IMR-90 (cell line): ENCODE data around the gene L1TD1.

ENCODE experiments used
- BHLHE40 ChIP-seq: fragments of 150-350 bp; IDR thresholded peaks from 2 replicates; pipeline ENCODE4 v1.6.1; 2016; ENCODE audit warnings: mild to moderate bottlenecking, low read depth, low read length
- CEBPB ChIP-seq: IDR thresholded peaks from 2 replicates; pipeline ENCODE4 v1.6.1; 2012; ENCODE audit warnings: low read depth, low read length, improper control_type of control experiment
- CHD1 ChIP-seq: IDR thresholded peaks from 2 replicates; pipeline ENCODE4 v1.6.1; 2012; ENCODE audit warnings: low read depth, low read length, improper control_type of control experiment
- CTCF ChIP-seq: conservative IDR thresholded peaks from 2 replicates; pipeline ENCODE4 v1.5.1; 2012; ENCODE audit warnings: mild to moderate bottlenecking, low read depth, low read length, improper control_type of control experiment
- FOS ChIP-seq: fragments of 150-350 bp; IDR thresholded peaks from 2 replicates; pipeline ENCODE4 v1.6.1; 2016; ENCODE audit warnings: low read depth, low read length
- NFE2L2 ChIP-seq: fragments of 150-350 bp; IDR thresholded peaks from 2 replicates; pipeline ENCODE4 v1.6.1; 2016; ENCODE audit warnings: low read depth, mild to moderate bottlenecking, low read length
- POLR2A ChIP-seq: IDR thresholded peaks from 2 replicates; pipeline ENCODE4 v1.6.1; 2012; ENCODE audit warnings: mild to moderate bottlenecking, low read depth, low read length
- RFX5 ChIP-seq: IDR thresholded peaks from 2 replicates; pipeline ENCODE4 v1.8.0; 2012; ENCODE audit warnings: low read depth, mild to moderate bottlenecking, low read length, moderate library complexity
- SMC3 ChIP-seq: fragments of 150-350 bp; IDR thresholded peaks from 2 replicates; pipeline ENCODE4 v1.6.1; 2016; ENCODE audit warnings: low read depth, mild to moderate bottlenecking, antibody characterized with exemption, low read length, moderate library complexity
- TF ChIP-seq, protein P1 (sequence below): fragments of 150-350 bp; IDR thresholded peaks from 2 replicates; pipeline ENCODE4 v1.6.1; 2016; ENCODE audit warnings: low read depth, mild to moderate bottlenecking, low read length, moderate library complexity, borderline replicate concordance

DNA sequence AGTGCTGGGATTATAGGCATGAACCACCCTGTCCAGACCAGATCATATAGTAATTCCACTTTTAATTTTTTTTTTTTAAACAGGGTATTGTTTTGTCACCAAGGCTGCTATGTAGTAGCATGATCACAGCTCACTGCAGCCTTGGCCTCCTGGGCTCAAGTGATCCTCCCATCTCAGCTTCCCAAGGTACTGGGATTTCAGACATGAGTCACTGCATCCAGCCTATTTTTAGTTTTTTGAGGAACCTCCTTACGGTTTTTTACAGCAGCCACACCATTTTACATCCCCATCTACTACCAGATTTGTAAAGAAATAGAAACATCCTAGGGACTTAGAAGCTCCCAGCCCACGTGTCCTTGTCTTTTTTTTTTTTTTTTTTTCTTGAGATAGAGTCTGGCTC lies 24.0 kb downstream of the L1TD1 start:
- TF ChIP-seq CTCF (no peak), POLR2A (no peak), CEBPB (no peak), BHLHE40 (no peak), FOS (no peak), RFX5 (no peak), NFE2L2 (no peak), CHD1 (no peak), SMC3 (no peak)
- TF ChIP-seq, protein P1, sequence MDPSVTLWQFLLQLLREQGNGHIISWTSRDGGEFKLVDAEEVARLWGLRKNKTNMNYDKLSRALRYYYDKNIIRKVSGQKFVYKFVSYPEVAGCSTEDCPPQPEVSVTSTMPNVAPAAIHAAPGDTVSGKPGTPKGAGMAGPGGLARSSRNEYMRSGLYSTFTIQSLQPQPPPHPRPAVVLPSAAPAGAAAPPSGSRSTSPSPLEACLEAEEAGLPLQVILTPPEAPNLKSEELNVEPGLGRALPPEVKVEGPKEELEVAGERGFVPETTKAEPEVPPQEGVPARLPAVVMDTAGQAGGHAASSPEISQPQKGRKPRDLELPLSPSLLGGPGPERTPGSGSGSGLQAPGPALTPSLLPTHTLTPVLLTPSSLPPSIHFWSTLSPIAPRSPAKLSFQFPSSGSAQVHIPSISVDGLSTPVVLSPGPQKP, result no peak
